ENCODE data around the gene OAF. TPM values are rescaled to one million over a fixed set of nuclear protein-coding genes. Genes with fewer than 3 reads are reported as not detected.

OAF gene
- total and polyA plus RNA-seq, 9 of the 15 experiments (the other 6 are each of a cell fraction or from before 2014, with no cell fraction given) = 1.1 to 21.6 (median 7.5) TPM

DNA sequence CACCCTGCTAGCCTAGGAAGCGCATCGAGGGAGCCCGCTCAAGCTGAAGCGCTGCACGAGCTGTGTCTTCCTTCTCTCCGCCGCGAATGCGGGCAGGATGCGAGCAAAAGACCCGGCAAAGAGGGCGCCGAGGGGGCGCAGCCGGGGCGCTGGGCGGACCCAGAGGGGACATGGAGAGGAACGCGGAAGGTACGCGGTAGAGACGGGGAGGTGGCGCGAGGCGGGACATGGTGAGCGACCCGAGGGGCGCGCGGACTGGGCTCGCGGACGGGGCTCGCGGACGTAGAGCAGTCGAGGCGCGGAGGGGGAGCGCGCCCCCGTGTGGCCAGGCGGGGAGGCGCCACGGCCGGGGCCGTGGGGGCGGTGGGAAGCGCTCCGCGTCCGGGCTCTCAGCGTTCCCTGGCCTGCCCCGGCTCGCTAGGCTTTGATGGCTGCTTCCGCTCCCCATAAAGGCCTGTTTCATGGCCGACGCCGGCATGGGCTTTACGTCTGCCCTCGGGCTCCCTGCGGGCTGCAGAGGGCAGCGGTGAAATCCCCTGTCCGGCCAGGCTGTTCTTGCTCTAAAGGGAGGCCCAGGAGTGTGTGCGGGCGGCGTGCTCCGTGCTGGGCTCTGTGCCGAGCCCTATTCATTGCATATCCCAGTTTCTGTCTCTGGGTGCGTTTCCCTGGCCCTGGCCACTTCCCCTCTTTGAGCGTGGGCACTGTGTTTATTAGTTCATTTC, 41.7 kb upstream of the OAF start (continued):
- no peak for TF ChIP-seq HSF4 (CRISPR knock-in tag; IDR thresholded peaks at IDR 0.05; ENCODE audit: borderline replicate concordance)
- TF ChIP-seq MTF1 (CRISPR knock-in tag; IDR thresholded peaks at IDR 0.05; ENCODE audit: borderline replicate concordance) = no peak
- TF ChIP-seq TEAD2 (tag; IDR thresholded peaks at IDR 0.05) = no peak
- no peak for TF ChIP-seq SLC30A9 (CRISPR knock-in tag; IDR thresholded peaks at IDR 0.05)
- TF ChIP-seq PTBP1 (IDR thresholded peaks at IDR 0.05; ENCODE audit: low read depth, low read length) = no peak
- TF ChIP-seq, protein P1, sequence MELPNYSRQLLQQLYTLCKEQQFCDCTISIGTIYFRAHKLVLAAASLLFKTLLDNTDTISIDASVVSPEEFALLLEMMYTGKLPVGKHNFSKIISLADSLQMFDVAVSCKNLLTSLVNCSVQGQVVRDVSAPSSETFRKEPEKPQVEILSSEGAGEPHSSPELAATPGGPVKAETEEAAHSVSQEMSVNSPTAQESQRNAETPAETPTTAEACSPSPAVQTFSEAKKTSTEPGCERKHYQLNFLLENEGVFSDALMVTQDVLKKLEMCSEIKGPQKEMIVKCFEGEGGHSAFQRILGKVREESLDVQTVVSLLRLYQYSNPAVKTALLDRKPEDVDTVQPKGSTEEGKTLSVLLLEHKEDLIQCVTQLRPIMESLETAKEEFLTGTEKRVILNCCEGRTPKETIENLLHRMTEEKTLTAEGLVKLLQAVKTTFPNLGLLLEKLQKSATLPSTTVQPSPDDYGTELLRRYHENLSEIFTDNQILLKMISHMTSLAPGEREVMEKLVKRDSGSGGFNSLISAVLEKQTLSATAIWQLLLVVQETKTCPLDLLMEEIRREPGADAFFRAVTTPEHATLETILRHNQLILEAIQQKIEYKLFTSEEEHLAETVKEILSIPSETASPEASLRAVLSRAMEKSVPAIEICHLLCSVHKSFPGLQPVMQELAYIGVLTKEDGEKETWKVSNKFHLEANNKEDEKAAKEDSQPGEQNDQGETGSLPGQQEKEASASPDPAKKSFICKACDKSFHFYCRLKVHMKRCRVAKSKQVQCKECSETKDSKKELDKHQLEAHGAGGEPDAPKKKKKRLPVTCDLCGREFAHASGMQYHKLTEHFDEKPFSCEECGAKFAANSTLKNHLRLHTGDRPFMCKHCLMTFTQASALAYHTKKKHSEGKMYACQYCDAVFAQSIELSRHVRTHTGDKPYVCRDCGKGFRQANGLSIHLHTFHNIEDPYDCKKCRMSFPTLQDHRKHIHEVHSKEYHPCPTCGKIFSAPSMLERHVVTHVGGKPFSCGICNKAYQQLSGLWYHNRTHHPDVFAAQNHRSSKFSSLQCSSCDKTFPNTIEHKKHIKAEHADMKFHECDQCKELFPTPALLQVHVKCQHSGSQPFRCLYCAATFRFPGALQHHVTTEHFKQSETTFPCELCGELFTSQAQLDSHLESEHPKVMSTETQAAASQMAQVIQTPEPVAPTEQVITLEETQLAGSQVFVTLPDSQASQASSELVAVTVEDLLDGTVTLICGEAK (IDR thresholded peaks at IDR 0.05) = no peak
- TF ChIP-seq, protein P1 (CRISPR knock-in tag; IDR thresholded peaks at IDR 0.05) = no peak
- no peak for TF ChIP-seq SNRNP70 (optimal IDR thresholded peaks at IDR 0.05; ENCODE audit: low read depth, low read length)
- TF ChIP-seq ZNF24 (IDR thresholded peaks at IDR 0.05) = no peak
- no peak for TF ChIP-seq POLR2A (conservative IDR thresholded peaks at IDR 0.05)
- no peak for TF ChIP-seq TBP (optimal IDR thresholded peaks at IDR 0.05; ENCODE audit: low read depth, low read length)
- no peak for TF ChIP-seq TCF7L2 (IDR thresholded peaks at IDR 0.05; ENCODE audit: low read depth, low read length)
- no peak for TF ChIP-seq U2AF2 (optimal IDR thresholded peaks at IDR 0.05; ENCODE audit: low read depth, low read length)
- 0 out of 2 replicates have a peak, but pooled peaks have one; percentile 24 for TF ChIP-seq ZBTB1 (CRISPR knock-in tag; IDR thresholded peaks at IDR 0.05; ENCODE audit: borderline replicate concordance, low read depth)
- TF ChIP-seq, protein P2, sequence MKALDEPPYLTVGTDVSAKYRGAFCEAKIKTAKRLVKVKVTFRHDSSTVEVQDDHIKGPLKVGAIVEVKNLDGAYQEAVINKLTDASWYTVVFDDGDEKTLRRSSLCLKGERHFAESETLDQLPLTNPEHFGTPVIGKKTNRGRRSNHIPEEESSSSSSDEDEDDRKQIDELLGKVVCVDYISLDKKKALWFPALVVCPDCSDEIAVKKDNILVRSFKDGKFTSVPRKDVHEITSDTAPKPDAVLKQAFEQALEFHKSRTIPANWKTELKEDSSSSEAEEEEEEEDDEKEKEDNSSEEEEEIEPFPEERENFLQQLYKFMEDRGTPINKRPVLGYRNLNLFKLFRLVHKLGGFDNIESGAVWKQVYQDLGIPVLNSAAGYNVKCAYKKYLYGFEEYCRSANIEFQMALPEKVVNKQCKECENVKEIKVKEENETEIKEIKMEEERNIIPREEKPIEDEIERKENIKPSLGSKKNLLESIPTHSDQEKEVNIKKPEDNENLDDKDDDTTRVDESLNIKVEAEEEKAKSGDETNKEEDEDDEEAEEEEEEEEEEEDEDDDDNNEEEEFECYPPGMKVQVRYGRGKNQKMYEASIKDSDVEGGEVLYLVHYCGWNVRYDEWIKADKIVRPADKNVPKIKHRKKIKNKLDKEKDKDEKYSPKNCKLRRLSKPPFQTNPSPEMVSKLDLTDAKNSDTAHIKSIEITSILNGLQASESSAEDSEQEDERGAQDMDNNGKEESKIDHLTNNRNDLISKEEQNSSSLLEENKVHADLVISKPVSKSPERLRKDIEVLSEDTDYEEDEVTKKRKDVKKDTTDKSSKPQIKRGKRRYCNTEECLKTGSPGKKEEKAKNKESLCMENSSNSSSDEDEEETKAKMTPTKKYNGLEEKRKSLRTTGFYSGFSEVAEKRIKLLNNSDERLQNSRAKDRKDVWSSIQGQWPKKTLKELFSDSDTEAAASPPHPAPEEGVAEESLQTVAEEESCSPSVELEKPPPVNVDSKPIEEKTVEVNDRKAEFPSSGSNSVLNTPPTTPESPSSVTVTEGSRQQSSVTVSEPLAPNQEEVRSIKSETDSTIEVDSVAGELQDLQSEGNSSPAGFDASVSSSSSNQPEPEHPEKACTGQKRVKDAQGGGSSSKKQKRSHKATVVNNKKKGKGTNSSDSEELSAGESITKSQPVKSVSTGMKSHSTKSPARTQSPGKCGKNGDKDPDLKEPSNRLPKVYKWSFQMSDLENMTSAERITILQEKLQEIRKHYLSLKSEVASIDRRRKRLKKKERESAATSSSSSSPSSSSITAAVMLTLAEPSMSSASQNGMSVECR (CRISPR knock-in tag; IDR thresholded peaks at IDR 0.05) = no peak
- TF ChIP-seq RB1 (IDR thresholded peaks at IDR 0.05; ENCODE audit: low read depth) = peak; percentile 85

Data from K562 (cell line).